HepG2 (cell line): ENCODE measurements around the gene LAMB3. TPM values are rescaled to one million over a fixed set of nuclear protein-coding genes. Genes with fewer than 3 reads are reported as not detected.

Experiments
- ATAC-seq: fragments of 200-7000 bp; cut with Tn5 transposase; 3 replicates; pipeline ENCODE4 v1.9.1; 2020; ENCODE audit warnings: mild to moderate bottlenecking, moderate library complexity
- BruUV-seq: library from RNA; stranded (reverse); fragments of 400-500 nt; replicated peaks from 2 replicates; lab custom pipeline; 2021; lab: Mats Ljungman, UMichigan
- CTCF ChIA-PET: fragments of 300-600 bp; formaldehyde crosslinking; extraction: SDS; loops from one replicate; lab custom pipeline; 2021; ENCODE audit warnings: low total read pairs, inconsistent platforms, low intra/inter-chr PET ratio; lab: Yijun Ruan, JAX
- POLR2A ChIA-PET: fragments of 350-600 bp; sonication (Branson Sonifier 250); formaldehyde crosslinking; loops from one replicate; lab custom pipeline; 2020; ENCODE audit warnings: antibody characterized with exemption, inconsistent platforms; lab: Yijun Ruan, JAX
- DNase-seq: peaks from one replicate; pipeline ENCODE4 v3.0.0-alpha.2; 2015; ENCODE audit warnings: low spot score
- FAIRE-seq: peaks from 3 replicates; lab custom pipeline; 2011; peaks lifted over from hg19 to GRCh38; lab: Jason Lieb, UNC
- H2AFZ ChIP-seq: one replicate; pipeline ENCODE4 v1.6.1; 2011; ENCODE audit warnings: low read length, inconsistent platforms
- H3K27ac ChIP-seq: fragments of 300-600 bp; 3 replicates; pipeline ENCODE4 v1.8.0; 2011; ENCODE audit warnings: mixed run types, mild to moderate bottlenecking, mixed read lengths, low read length, inconsistent platforms; ENCODE audit not compliant: insufficient read depth; ENCODE audit errors: extremely low read length
- H3K27me3 ChIP-seq, 2 experiments: fragments of 200-600 bp in 1 of 2; 2 replicates in 1 of 2; 3 replicates in 1 of 2; pipeline versions ENCODE4 v1.6.0 to v1.8.0; 2011; ENCODE audit warnings: low read length in 2 of 2, mild to moderate bottlenecking in 2 of 2, moderate library complexity in 2 of 2, inconsistent platforms in 1 of 2; ENCODE audit not compliant: insufficient read depth in 2 of 2, control insufficient read depth in 1 of 2
- H3K36me3 ChIP-seq, 2 experiments: fragments of 200-600 bp in 1 of 2; replicated peaks in 1 of 2; 2 replicates in 1 of 2; 3 replicates in 1 of 2; pipeline versions ENCODE4 v1.5.1 to v1.8.0; 2011; ENCODE audit warnings: low read length in 2 of 2, inconsistent platforms in 1 of 2; ENCODE audit not compliant: insufficient read depth in 2 of 2, control insufficient read depth in 1 of 2
- H3K4me1 ChIP-seq: 2 replicates; pipeline ENCODE4 v1.5.1; 2012; ENCODE audit warnings: low read length, inconsistent platforms; ENCODE audit not compliant: insufficient read depth
- H3K4me2 ChIP-seq: 2 replicates; pipeline ENCODE4 v1.6.0; 2011; ENCODE audit warnings: low read depth, low read length, inconsistent platforms
- H3K4me3 ChIP-seq, 3 experiments: fragments of 200-600 bp in 1 of 3; sonication (generic), shearing (Covaris generic) in 1 of 3; replicated peaks in 1 of 3; 2 replicates each; pipeline ENCODE4 v1.5.1; 2011 to 2016; ENCODE audit warnings: low read length in 3 of 3, inconsistent platforms in 2 of 3, low read depth in 2 of 3, mild to moderate bottlenecking in 2 of 3, control low read depth in 1 of 3, mixed read lengths in 1 of 3; ENCODE audit not compliant: insufficient read depth in 1 of 3
- H3K79me2 ChIP-seq: one replicate; pipeline ENCODE4 v1.6.1; 2011; ENCODE audit warnings: low read length, inconsistent platforms; ENCODE audit not compliant: insufficient read depth
- H3K9ac ChIP-seq: 2 replicates; pipeline ENCODE4 v1.6.0; 2011; ENCODE audit warnings: mild to moderate bottlenecking, low read depth, low read length, inconsistent platforms; ENCODE audit not compliant: insufficient read depth
- H3K9me3 ChIP-seq: 2 replicates; pipeline ENCODE4 v1.5.1; 2012; ENCODE audit warnings: mild to moderate bottlenecking, low read length
- H4K20me1 ChIP-seq: 2 replicates; pipeline ENCODE4 v1.6.0; 2011; ENCODE audit warnings: inconsistent platforms, mild to moderate bottlenecking, low read length, moderate library complexity; ENCODE audit not compliant: insufficient read depth
- NFRKB ChIP-seq: fragments of 450-650 bp; IDR thresholded peaks from 2 replicates; pipeline ENCODE4 v1.6.1; 2017
- POGZ ChIP-seq: sonication (generic); formaldehyde crosslinking; IDR thresholded peaks from 2 replicates; pipeline ENCODE4 v1.4.0; 2020; ENCODE audit warnings: mild to moderate bottlenecking, missing genetic modification reagents
- RXRB ChIP-seq: IDR thresholded peaks from 2 replicates; pipeline ENCODE4 v1.6.1; 2016; ENCODE audit warnings: borderline replicate concordance, missing genetic modification reagents, missing compliant biosample characterization
- TP53 ChIP-seq: sonication (generic); formaldehyde crosslinking; conservative IDR thresholded peaks from 2 replicates; pipeline ENCODE4 v1.4.0; 2020; ENCODE audit warnings: missing genetic modification reagents
- ZIK1 ChIP-seq: sonication (generic); formaldehyde crosslinking; IDR thresholded peaks from 2 replicates; pipeline ENCODE4 v1.5.0; 2020; ENCODE audit warnings: mild to moderate bottlenecking, low read depth, missing genetic modification reagents, borderline replicate concordance
- ZNF530 ChIP-seq: sonication (generic); formaldehyde crosslinking; IDR thresholded peaks from 2 replicates; pipeline ENCODE4 v1.5.0; 2020; ENCODE audit warnings: low read depth, mild to moderate bottlenecking, missing genetic modification reagents
- ZNF629 ChIP-seq: sonication (generic); formaldehyde crosslinking; conservative IDR thresholded peaks from 2 replicates; pipeline ENCODE4 v1.5.0; 2020; ENCODE audit warnings: missing genetic modification reagents
- ZXDC ChIP-seq: sonication (generic); formaldehyde crosslinking; IDR thresholded peaks from 2 replicates; pipeline ENCODE4 v1.5.0; 2020; ENCODE audit warnings: mild to moderate bottlenecking, missing genetic modification reagents
- WGBS: methylation state at CpG from one replicate; pipeline ENCODE4 v1.1.6; 2017; ENCODE audit warnings: low lambda C conversion rate; 5-methylcytosine and 5-hydroxymethylcytosine counted together
- in situ Hi-C: cut with HindIII; loops from 2 replicates; pipeline ENCODE4 v1.10.0; 2017; ENCODE audit warnings: low pct_unique_long_range_greater_than_20kb; ENCODE audit not compliant: extremely low pct_ligation_motif_present
- intact Hi-C: fragments of 100-400 bp; cut with micrococcal nuclease; formaldehyde crosslinking; loops from one replicate; pipeline ENCODE4 v1.10.0; 2022; ENCODE audit not compliant: unreplicated experiment
- polyA plus RNA-seq, 8 experiments: library from polyadenylated mRNA; depleted of rRNA in 3 of 8; stranded (reverse) in 7 of 8; unstranded in 1 of 8; fragments of >200 nt; fragmentation: Illumina TruSeq in 4 of 8; extraction: Trizol in 4 of 8; gene quantifications; 2 replicates each; pipeline versions ENCODE4 v1.2.1 to v1.2.3, GENCODE V29; 2011 to 2016; ENCODE audit warnings: low read depth in 4 of 8, missing spikeins in 1 of 8, mixed read lengths in 1 of 8; ENCODE audit not compliant: insufficient read depth in 1 of 8
- total RNA-seq, 5 experiments: library from RNA; depleted of rRNA; stranded (reverse); fragments of >200 nt; fragmentation: Illumina TruSeq; extraction: Trizol; gene quantifications; 2 replicates each; pipeline ENCODE4 v1.2.3, GENCODE V29; 2016; ENCODE audit warnings: low read depth in 1 of 5

The LAMB3 gene
- total and polyA plus RNA-seq, 2 of the 13 experiments (the other 11 are each of a cell fraction or from before 2014, with no cell fraction given) = 0.18 to 0.24 TPM

- TF ChIP-seq ZXDC (CRISPR knock-in tag) (no peak), POGZ (CRISPR knock-in tag) (no peak), ZNF629 (no peak), RXRB (CRISPR knock-in tag) (no peak), ZIK1 (CRISPR knock-in tag) (no peak), NFRKB (no peak), TP53 (CRISPR knock-in tag) (no peak)
- TF ChIP-seq, all 625 proteins: peak for 0
These were observed 62.4 kb downstream of the LAMB3 start (continued) for GRCh38 chr1:209589863-209590262.

GRCh38 chr1:209589440-209589839 lies 62.8 kb downstream of the LAMB3 start:
- H3K27ac ChIP-seq = no peak overlapping the region
- in situ Hi-C loops = no loop called here
- no peaks in the 10 kb centered on the region for H3K36me3 ChIP-seq
- no peak overlapping the region for H3K4me3 ChIP-seq
- no peaks in the 10 kb centered on the region for H3K9me3 ChIP-seq
- 3% methylated on average over 2 of the region's 2 CpGs for WGBS
- no peaks in the 10 kb centered on the region for H3K79me2 ChIP-seq
- no peak for DNase-seq
- no peak overlapping the region for H2AFZ ChIP-seq
- TF ChIP-seq ZNF530 (CRISPR knock-in tag) = no peak
- ChIA-PET POLR2A (no interaction called here), CTCF (no interaction called here)
- no peaks in the 10 kb centered on the region for H3K4me1 ChIP-seq
- H3K9ac ChIP-seq = no peak overlapping the region
- H3K27me3 ChIP-seq = peaks cover 0 to 5% of the 10 kb centered on the region in 2 experiments; a peak in 1 of 5 replicates
- FAIRE-seq = no peak
- H4K20me1 ChIP-seq = no peaks in the 10 kb centered on the region
- BruUV-seq = no TSS peak
- no peak for ATAC-seq
- H3K4me2 ChIP-seq = no peak overlapping the region
- intact Hi-C loops = no loop called here
